Measurements from ENCODE around the gene IFT74.
"Not testable (repeated sequence)": the region's sequence is repeated elsewhere in the genome, so short reads cannot be mapped to it uniquely, and the experiment has no call there.

Gene IFT74

DNA sequence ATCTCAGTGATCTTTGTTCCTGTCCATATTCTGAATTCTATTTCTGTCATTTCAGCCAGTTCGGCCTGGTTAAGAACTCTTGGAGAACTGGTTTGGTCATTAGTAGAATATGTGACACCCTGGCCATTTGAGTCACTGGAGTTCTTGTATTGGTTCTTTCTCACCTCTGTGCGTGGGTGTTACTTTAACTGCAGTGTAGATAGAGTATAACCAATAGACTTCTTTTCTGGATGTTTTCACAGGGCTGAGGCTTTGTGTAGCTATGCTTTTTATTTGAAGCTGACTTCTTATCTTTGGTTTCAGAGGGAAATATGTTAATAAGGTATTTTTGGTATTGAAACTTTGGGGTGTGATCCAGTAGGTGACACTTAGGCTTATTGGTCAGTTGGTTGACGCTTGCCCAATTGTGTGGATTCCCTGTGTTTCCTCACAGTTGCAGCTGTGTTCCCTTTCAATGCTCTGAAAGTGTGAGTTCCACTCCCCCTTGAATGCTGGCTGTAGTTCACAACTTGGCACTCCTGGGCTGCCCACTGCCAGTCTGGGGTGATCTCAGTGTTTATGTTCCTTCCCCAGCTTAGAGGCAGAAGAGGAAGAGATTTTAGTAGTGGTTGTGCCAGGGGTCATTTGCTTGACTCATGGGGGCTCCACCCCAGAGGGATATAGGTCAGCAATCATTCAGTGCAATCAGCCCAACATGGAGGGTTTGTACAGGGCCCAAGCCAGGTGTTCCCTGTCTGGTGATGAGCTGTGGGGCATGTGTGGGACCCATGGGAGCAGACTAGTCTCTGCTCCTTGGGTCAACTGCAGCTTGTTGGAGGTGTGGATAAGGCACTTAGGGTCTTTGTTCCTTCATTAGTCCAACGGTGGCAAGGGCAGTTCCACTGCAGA lies 117.9 kb downstream of the IFT74 start:
- no peak for DNase-seq (ENCODE audit: low read depth in 2 of 2)

GRCh38 chr9:27078685-27079084 lies 122.5 kb downstream of the IFT74 start:
- no peak for DNase-seq (ENCODE audit: low read depth in 2 of 2)

- DNase-seq (ENCODE audit: low read depth in 2 of 2), result no peak
Measured at GRCh38 chr9:27085456-27085855, 129.2 kb downstream of the IFT74 start.

- no peak for DNase-seq (ENCODE audit: low read depth in 2 of 2)
Measured at GRCh38 chr9:27086818-27087680, 130.8 kb downstream of the IFT74 start.

DNA sequence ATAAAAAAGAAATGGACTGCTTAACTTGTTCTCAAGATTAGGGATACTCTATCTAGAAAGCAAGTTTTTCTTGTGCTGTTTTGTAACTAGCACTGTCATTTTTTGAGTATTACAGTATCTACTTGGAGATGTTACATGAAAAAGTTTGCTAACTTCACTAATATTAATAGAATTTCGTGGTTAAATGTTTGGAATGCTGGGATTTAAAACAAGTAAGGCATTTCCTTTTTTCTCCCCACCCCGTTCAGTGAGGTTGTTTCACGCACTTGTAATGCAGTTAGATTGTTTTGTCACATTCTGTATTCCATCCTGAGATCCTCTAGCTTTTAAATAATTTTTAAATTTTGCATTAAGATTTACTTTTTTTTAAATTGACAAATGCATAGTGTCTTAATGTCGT lies 132.8 kb downstream of the IFT74 start:
- peak; percentile 35 to 46 for DNase-seq (ENCODE audit: low read depth in 2 of 2)

GRCh38 chr9:27089706-27090105 lies 133.5 kb downstream of the IFT74 start:
- no peak for DNase-seq (ENCODE audit: low read depth in 2 of 2)

GRCh38 chr9:27090231-27090630 lies 134.0 kb downstream of the IFT74 start:
- DNase-seq (ENCODE audit: low read depth in 2 of 2), result no peak

DNA sequence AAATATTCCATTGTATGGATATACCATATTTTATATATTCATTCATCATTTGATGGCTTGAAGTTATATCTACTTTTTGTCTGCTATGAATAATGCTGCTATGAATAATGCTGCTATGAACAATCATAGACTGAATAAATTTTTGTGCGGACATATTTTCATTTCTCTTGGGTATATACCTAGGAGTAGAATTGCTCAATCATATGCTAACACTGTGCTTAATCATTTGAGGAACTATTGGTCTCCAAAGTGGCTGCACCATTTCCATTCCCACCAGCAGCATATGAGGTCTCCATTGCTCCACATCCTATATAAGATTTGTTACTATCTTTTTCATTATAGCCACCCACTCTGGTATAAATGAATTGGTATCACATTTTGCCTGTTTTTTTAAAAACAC lies 134.5 kb downstream of the IFT74 start:
- no peak for DNase-seq (ENCODE audit: low read depth in 2 of 2)

GRCh38 chr9:27092496-27092895 lies 136.3 kb downstream of the IFT74 start:
- not testable (repeated sequence) for DNase-seq (ENCODE audit: low read depth in 2 of 2)

DNA sequence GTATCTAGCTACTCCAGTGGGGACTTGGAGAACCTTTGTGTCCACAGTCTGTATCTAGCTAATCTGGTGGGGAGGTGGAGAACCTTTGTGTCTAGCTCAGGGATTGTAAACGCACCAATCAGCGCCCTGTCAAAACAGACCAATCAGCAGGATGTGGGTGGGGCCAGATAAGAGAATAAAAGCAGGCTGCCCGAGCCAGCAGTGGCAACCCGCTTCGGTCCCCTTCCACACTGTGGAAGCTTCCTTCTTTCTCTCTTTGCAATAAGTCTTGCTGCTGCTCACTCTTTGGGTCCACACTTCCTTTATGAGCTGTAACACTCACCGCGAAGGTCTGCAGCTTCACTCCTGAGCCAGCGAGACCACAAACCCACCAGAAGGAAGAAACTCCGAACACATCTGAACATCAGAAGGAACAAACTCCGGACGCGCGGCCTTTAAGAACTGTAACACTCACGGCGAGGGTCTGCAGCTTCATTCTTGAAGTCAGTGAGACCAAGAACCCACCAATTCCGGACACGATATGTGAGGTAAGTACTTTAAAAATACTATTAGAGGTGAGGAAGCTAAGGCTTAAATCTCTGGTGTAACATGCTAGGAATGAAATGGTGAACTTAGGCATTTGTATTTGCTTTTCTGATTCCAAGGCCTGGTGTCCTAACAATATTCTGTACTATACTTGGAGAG lies 137.3 kb downstream of the IFT74 start:
- DNase-seq (ENCODE audit: low read depth in 2 of 2), result not testable (repeated sequence)

- DNase-seq (ENCODE audit: low read depth in 2 of 2), result no peak
Measured at GRCh38 chr9:27094640-27095298, 138.6 kb downstream of the IFT74 start.

- DNase-seq (ENCODE audit: low read depth in 2 of 2), result no peak
Measured at GRCh38 chr9:27107241-27107640, 151.0 kb downstream of the IFT74 start.

- no peak for DNase-seq (ENCODE audit: low read depth in 2 of 2)
Measured at GRCh38 chr9:27108981-27109541, 152.8 kb downstream of the IFT74 start, which contains the start of gene TEK. TSS of gene TEK (plus strand) at chr9:27109225. CDS start at chr9:27109591, 366 bp downstream.

GRCh38 chr9:27109621-27110020 lies 153.4 kb downstream of the IFT74 start:
- DNase-seq (ENCODE audit: low read depth in 2 of 2), result no peak

- DNase-seq (ENCODE audit: low read depth in 2 of 2), result no peak
Measured at GRCh38 chr9:27110181-27110580, 154.0 kb downstream of the IFT74 start.

DNA sequence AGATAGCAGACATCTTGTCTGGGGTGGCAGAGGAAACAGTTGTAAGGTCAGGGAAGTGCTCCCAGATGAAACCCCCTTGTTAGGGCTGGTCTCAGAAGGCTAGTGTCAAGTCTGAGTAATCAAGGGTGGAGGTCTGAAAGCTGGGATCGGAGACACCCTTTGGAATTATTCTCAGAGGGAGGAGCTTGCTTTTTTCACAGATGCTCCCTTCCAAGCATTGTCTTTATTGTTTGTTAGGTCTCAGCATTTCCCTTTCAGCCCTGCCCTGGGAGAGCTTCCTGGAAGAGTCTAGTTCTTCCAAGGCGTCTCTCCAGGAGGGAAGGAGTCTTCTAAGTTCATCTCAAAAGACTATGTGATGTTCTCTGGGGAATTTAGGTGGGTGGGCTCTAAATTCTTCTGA lies 156.0 kb downstream of the IFT74 start:
- no peak for DNase-seq (ENCODE audit: low read depth in 2 of 2)
